H1 (cell line): ENCODE results near the gene MAF. TPM values are rescaled to one million over a fixed set of nuclear protein-coding genes. Genes with fewer than 3 reads are reported as not detected.

Experiments
- TAF1 ChIP-seq: IDR thresholded peaks from 2 replicates; pipeline ENCODE4 v1.6.1; 2011; ENCODE audit warnings: mild to moderate bottlenecking, low read depth, low read length
- polyA plus RNA-seq, 7 experiments: library from polyadenylated mRNA; depleted of rRNA in 3 of 7; stranded (reverse) in 5 of 7; unstranded in 2 of 7; fragments of >200 nt in 5 of 7; fragments of 200-250 nt in 2 of 7; gene quantifications; 1 replicate in 5 of 7; 2 replicates in 1 of 7; 4 replicates in 1 of 7; pipeline versions ENCODE4 v1.2.1 to v1.2.3, GENCODE V29; 2011 to 2013; ENCODE audit warnings: missing spikeins in 2 of 7, mixed read lengths in 2 of 7
- total RNA-seq: library from RNA; stranded (reverse); fragmentation: NEBNext Ultra II Directional; extraction: Animal tissue kit (Norgen Biotek cat#: 25700); gene quantifications from 2 replicates; pipeline ENCODE4 v1.2.1, GENCODE V29; 2021

Gene MAF
- total and polyA plus RNA-seq, 2 of the 8 experiments (the other 6 are each of a cell fraction or from before 2014, with no cell fraction given), result 1.3 to 2.7 TPM

DNA sequence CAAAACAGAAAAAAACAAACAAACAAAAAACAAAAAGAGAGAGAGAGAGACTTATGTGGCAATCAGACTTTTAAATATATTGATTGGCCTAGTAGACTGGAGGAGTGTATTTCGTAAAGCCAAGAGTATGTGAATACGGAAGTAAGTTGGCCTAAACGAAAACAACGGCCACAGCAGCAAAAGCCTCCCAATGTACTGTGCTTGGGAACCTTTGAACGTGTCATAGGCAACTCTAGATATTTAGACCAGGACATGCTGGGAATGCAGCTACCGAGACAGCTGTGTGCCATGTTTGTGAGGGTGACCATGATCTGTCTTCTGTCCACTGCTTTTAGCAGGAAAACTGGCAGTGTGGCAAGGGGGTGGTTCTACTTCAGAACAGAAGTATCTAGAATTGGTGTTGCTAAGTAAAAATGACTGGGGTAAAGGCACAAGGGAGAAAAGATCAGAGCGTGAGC is 7.4 kb downstream of the MAF start (continued):
- no peak for TF ChIP-seq TAF1
